Activated CD4-positive, CD25-positive, alpha-beta regulatory T cell (primary cell): Measurements from ENCODE around the gene MOK.

ENCODE experiments used
- DNase-seq, 4 experiments: peaks; one replicate each; lab custom pipeline; 2025; lab: John Stamatoyannopoulos, UW

Gene MOK

DNA sequence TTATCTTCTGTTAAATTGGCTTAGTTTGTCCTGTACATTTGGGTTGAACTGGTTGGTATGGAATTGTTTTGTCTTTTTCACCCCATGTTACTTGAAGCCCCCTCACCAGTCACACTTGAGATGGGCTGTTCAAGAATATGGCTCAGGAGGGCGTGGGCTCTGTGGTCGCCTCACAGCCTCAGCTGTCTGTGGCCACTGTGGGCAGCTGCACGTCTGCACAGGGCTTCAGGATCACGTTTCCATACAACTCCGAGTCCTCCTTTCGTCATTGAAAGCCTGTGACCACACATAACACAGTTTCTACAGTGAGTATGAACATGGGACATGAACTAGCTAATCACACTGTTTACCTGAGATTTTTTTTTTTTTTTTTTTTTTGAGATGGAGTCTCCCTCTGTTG lies 81.3 kb downstream of the MOK start:
- no peak for DNase-seq

DNA sequence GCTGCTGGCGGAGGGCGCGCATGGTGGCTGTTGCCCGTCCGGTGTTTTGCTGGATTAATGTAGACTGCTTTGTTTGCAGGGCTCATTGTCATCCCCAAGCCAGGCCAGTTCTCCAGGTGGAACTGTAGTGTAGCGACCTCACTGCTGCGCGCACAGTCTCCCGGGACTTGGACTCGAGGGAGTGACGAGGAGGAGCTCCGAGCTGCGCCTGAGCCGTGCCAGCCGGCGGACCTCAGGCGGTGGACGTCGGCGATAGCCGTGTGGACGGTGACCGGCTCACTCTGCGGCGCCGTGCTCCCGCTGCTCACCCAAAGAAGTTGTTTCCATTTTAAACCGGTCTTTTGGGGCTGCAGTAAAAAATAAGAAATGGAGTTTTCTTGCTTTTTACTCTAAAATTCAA lies 82.2 kb downstream of the MOK start:
- DNase-seq = no peak

DNA sequence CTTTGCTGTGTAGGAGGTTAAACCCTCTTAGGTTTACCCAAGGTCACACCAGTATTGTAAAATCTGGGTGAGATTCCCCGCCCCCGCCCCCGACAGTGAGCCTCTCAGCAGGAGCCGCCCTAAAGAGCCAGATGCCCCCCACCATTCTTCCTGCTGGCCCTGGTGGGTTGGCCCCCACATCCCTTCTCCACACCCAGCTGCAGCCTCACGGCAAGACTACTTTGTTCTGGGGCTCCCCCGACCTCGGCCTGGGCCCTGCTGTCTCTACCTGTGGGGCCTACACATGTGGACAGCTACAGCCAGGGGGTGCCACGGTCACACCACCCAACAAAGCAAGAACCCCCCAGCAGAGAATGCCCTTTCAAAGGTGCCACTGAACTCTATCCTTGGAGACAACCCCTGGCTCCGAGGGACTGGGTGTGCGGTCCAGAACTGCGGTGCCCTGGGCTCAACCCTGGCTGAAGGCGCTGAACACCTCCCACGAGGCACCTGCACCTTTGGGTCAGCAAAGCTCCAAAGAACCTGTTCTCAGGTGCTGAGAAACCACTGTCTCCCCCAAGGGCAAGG lies 82.9 kb downstream of the MOK start:
- no peak for DNase-seq

DNA sequence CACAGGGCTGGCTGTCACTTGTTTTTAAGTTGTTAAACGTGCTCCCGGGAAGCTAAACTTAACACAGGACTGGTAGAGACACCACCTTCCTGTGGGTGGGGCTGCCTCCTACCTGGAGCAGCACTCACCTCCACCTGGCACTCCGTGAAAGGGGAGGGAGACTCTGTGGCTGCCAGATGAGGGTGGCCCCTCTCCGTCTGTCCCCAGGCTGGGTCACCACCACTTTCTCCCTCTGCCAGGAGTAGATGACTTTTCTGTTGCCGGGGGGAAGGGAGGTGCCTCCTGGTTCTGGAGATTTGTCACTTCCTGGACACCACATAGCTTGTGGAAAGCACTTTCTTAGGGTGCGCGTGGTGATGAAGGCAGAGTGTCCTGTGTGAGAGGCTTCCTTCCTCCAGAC lies 83.9 kb downstream of the MOK start:
- no peak for DNase-seq

DNA sequence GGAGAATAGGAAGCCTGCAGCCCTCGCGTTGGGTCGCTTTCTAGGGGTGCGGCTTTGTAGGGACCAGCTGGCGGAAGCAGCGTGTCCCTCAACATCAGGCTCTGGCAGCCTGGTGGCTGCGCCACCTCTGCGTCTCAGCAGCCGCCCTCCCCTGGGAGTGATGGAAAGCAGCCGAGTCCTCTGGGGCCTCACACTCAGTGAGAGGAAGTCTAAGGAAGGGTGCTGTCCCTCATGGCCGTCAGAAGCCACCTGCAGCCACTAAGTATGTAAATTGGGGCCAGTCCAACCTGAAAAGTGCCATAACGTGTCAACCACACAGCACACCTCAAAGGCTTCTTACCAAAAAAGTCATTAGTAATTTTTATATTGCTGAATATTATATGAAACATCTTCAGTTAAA lies 84.9 kb downstream of the MOK start:
- no peak for DNase-seq

DNA sequence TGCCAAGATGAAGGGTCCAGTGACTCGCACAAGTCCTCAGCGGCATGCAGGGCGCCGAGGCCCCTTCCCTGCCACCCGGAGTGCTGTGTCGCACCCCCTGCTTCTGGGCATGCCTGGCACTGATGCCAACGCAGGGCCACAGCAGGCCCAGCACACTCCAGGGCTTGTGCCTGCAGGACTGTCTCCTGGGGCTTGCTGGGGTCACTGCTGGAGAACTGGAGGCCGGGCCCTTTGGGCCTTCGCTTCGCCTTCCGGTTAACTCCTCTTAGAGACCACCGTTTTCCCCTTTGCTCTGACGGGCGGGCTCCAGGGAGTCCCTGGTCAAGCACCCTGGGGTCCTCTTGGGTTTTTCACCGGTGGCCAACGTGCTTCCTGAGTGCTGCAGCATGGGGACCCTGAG lies 85.6 kb downstream of the MOK start:
- DNase-seq = no peak

DNA sequence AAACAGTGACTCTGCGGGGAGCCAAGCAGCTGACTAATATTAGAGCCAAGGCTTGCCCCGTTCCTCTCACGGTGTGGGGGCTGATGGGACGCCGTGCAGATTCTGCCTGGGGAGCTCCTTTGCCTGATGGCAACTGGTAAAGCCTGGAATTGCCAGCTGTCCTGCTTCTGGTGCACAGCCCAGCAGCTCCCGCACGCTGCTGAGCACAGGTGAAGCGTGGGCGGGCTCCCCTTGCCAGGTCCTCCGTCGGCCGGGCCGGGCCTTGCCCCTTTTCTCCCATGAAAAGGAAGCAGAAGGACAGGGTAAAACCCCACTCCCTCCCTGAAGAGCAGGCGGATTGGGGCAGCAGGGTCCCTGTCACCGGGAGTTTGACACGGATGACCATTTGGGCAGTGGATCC lies 86.3 kb downstream of the MOK start:
- DNase-seq = no peak

DNA sequence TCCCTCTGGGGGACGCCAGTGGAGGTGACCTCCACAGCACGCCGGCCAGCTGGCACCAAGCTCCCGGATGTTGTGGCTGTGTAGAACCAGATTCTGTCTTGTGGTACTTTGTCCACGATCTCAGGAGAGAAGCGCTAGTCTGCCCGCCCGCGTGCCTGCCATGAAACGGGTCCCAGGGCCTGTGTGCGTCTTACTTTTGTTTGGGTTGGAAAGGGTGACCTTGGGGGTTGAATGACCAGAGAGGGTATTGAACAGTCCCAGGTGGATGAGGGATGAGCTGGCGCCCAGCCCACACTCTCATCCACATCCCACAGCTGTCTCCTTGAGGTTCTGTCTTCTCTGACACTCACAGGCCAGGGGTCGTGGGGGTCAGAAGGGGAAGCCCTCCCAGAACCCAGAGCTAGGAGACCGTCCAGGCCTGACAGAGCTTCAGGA lies 87.0 kb downstream of the MOK start:
- DNase-seq = no peak

DNA sequence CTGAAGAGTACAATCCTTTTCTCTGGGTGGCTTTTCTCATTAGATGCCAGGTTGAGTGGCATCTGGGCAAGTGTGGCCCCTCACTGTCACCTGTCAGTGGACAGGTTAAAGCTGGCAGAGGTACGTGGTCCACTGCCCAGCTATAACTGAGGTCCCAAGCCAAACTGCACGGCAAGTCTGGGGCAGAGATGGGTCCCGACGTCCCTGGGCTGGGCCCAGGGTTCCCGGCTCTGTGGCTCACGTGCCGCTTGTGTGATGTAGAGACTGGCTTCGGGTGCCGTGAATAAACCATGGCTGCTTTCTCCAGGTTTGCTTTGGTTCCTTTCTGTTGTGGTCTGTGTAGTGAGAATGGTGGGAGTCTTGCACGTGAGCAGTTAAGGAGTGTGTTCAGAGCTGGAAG lies 87.6 kb downstream of the MOK start:
- no peak for DNase-seq

DNA sequence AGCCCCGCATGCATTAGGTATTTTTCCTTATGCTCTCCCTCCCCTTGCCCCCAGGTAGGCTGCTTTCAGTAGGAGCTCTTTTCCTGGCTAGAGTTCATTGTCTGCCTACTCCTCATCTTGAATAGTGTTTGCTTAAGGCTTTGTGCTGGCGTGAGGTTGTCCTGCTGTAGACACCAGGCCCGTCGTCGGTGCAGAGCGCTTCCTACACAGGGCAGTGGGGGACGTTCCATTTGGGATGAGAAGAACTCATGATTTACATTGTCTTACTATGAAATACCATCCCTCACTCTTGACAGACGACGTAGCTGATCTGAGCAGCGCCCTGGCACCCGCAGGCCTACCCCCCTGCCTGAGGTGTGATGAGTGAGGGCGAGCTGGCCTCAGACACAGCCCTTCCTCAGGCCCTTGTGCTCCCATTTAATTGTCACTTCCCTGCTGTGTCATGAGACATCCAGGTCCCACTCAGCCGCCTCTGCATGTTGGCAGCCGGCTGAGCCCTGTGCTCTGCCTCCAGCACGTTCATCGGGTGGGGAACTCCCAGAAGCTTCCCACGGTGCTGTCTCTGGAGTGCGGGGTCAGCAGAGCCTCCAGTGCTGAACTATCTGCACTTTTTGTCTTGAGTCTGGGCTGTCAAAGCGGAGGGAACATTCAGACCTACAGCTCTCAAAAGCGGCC lies 89.3 kb downstream of the MOK start:
- no peak for DNase-seq

DNA sequence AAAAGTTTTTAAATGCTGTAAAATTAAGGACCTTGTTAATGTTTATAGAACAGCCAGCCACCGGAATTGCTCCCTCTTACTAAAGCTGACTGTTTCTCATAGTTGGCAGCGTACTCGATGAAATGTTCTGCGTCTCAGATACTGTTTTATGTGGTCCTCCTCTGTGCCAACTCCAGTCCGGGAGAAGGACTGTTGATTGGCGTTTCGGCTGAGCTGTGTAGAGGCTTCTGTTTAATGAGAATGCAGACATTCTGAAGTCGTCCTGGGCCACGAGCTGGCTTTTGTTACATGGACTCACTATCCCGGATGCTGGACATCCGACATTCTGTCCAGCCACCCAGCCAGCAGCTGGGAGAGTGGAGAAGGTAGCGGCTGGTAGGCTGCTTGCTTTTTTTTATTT lies 89.9 kb downstream of the MOK start:
- DNase-seq = no peak

DNA sequence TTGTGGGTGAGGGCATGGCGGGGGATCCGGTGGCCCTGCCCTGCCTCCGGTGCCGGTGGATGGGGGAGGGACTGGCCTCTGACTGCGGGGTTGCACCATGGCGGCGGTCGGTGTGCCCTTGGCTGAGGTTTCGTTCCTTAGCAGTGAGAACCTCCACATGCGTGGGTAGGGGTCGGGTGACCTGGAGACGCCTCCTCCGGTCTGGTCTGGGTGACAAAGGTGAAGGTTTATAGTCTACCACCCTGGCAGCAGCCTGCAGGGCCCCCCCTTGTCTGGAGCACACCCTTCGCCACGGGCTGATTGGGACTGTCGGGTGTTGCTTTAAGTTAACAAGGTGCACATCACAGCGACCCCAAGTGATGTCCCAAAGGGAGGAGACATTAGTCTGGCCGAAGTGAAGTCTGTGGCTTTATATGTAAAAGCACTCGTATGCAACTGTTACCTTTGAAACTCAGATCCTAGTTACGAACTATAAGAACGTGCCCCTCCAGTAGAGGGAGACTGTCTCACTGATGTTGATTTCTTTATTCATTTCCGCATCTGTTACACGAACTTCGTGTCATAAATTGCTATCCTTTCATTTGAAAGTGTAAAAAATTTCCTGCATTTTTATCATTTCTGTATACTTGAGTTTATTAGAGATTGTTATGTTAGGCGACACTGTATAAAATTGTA lies 90.8 kb downstream of the MOK start:
- no peak for DNase-seq

DNA sequence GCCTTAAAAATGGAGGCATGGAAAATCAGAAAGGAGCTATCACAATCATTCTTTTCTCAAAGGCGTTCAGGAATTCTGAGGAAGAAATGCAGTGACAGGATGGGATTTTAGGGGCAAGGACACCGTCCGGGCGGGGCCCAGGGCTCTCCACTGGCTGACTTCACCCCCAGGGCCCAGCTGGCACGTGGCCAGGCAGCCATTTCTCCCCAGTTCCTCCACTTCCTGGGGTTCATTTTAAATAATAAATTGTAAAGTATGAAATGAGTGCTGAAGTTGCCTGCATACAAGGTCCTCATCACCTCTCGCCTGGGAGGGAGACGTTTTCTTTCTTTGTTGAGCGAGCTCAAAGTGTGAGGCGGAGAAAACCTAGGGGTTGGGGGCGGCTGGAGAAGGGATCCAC lies 91.5 kb downstream of the MOK start:
- no peak for DNase-seq

DNA sequence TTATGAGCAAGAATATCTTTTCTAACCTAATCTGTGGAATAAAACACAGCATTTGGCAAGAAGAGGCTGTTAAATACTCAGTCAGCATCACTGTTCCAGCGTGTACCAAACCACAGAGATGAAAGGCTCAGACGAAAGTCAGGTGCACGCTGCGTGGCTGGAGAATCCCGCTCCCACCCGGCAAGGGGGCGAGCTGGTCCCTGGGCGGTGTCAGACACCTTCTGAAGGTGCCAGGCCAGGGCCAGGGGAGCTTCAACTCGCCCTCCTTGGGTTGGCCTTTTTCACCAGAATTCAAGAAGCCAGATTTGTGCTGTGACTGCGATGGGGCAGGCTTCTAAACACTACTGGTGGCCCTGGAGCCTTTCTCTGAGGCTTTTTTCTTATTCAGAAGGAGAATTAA lies 92.1 kb downstream of the MOK start:
- DNase-seq = no peak

DNA sequence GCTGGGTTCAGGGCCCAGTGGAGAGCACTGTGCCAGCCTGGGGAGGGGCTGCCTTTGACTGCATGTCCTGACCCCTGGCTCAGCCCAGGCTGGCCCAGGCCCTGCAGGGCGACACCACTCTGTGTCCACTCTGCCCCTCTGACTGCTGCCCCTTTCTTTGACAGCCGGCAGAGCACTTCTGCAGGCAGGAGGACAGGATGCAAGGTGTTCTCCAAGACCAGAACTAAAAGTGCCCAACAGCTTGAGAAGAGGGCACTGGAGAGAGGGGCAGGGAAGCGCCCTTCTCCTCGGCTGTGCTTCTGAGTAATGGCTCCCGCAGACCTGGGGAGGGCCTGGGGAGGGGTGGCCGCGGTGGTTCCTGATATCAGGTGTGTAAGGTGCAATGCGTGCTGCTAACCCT lies 92.6 kb downstream of the MOK start:
- DNase-seq = no peak

DNA sequence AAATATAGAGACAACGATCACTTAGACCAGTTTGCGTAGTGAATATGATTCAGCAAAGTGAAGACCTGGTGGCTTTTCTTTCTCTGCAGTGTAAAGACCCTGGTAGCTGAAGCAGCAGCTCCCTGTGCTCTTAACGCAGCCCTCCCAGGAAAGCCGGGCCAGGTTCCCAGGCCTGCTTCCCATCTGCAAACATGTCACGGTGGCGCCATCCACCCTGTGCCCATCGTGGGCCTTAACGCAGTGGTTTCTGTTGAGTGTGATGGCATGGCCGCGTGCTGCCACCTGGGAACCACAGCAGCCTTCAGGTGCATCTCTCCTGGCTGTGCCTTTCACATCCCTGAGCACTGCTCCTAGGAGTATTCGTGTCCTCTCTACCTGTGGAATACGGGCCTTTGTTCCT lies 93.7 kb downstream of the MOK start:
- no peak for DNase-seq

DNA sequence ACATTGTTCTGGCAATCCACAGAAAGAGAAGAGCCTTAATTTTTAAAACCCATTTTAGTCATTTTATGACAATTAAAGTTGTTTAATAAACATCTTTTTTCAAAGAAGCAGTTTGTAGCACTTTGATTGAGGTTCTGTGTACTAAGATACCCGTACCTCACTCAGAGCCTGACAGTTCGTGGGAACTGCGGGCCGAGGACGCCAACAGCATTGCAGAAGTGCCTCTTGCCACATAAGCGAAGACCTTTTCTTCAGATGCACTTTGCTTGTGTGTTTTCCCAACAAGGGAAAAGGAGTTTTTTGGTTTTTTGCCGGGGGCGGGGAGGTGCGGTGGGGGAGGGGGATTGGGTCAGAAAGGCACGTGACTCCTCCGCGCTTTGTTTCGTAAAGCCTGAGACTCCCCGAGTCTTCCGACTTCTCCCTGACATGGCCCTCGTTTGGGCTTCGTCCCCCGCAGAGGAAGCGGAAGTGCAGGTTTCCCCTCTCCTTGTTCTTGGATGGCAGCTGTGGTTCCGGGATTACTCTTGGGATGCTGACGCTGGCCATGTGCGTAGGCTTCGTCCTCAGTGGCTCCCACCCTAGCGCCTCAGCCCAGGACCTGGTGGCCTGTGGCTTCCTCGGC lies 94.4 kb downstream of the MOK start:
- DNase-seq = no peak

DNA sequence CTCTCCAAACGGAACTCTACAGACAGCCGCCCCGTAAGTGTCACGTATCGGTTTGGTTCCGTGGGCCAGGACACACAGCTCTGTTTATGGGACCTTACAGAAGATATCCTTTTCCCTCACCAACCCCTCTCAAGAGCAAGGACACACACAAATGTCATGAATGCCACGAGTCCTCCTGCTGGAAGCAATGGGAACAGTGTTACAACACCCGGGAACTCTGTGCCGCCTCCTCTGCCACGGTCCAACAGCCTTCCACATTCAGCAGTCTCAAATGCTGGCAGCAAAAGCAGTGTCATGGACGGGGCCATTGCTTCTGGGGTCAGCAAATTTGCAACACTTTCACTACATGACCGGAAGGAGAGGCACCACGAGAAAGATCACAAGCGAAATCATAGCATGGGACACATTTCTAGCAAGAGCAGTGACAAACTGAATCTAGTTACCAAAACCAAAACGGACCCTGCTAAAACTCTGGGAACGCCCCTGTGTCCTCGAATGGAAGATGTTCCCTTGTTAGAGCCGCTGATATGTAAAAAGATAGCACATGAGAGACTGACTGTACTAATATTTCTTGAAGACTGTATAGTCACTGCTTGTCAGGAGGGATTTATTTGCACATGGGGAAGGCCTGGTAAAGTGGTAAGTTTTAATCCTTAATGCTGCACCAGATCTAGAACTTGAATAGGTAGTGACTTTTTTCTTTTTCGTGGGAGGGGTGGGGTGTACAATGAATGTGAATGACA lies 95.6 kb downstream of the MOK start:
- no peak for DNase-seq

DNA sequence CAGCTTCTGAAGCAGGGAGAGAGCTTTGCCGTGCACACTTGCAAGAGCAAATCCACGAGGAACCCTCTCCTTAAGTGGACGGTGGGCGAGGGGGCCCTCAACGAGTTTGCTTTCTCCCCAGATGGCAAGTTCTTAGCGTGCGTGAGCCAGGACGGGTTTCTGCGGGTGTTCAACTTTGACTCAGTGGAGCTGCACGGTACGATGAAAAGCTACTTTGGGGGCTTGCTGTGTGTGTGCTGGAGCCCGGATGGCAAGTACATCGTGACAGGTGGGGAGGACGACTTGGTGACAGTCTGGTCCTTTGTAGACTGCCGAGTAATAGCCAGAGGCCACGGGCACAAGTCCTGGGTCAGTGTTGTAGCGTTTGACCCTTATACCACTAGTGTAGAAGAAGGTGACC lies 96.2 kb downstream of the MOK start:
- no peak for DNase-seq

DNA sequence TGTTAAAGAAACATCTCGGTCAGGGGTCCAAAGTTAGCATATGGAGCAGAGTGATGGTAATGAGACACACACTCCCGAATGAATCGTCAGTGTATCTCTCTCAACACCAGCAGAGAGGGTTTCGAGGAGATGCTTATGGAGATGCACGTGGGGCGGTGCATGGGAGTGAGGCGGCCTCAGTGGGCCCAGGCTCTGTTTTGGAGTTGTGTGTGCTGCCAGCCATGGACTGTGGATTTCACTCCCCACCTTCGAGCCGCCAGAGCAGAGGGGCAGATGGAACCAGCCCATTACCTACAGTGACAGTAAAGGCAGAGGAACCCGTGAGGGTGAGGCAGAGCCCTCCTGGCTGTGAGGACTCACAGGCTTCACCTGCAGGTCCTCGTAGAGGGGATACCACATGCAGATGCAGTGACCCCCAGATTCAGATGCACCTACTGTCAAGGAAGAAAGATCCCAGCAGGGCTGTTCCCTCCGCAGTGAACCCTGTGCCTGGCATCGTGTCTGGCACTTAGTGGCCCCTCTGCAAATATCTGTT lies 97.1 kb downstream of the MOK start:
- DNase-seq = no peak

DNA sequence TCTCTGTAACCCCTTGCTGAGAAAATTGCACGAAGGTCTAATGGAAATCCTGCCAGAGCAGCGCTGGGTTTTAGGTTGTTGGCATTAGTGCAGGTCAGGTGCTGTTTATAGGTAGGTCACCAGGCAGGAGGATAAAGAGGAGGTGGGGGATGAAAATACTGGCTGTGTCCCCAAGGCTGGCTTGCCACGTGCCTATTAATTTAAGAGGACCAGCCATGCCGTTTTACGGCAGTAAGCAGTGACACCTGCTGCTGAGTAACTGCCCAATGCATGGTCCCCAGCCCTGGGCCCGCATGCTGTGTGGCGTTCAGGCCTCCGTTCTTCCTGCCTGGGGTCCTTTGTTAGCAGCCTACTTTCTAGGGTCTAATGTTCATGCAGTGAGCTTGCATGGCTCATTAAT lies 98.0 kb downstream of the MOK start:
- DNase-seq = no peak

DNA sequence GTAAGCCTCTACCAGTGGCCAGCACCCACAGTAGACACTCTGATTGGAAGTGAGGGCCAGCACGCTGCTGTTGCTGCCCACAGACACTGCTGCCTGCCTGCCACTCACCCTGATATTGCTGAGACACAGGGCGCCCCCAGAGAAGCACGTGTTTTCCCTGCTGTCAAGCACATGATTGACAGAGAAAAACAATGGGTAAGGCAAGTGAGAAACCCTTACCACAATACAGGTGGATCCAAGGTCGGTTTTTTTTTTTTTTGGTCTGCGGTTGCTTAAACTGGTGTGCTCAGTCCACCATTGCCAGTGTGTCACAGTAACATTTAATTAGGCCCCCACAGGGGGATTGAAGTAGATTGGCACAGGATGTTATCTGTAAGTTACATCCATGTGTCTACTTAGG lies 99.4 kb downstream of the MOK start:
- DNase-seq = no peak
